Neural crest cell (in vitro differentiated cells): ENCODE data around the gene FLCN. TPM values are rescaled to one million over a fixed set of nuclear protein-coding genes. Genes with fewer than 3 reads are reported as not detected.

ENCODE experiments used
- DNase-seq: peaks from one replicate; pipeline ENCODE4 v3.0.0; 2021; ENCODE audit warnings: low read depth, mixed read lengths, low spot score
- H3K27ac Mint-ChIP-seq: one replicate; pipeline ENCODE4 v1.8.0; 2021; ENCODE audit warnings: mild to moderate bottlenecking, mixed read lengths; ENCODE audit not compliant: unreplicated experiment
- H3K27me3 Mint-ChIP-seq: 2 replicates; pipeline ENCODE4 v1.8.0; 2021; ENCODE audit warnings: low read depth, mild to moderate bottlenecking, mixed read lengths
- H3K36me3 Mint-ChIP-seq: 2 replicates; pipeline ENCODE4 v1.8.0; 2021; ENCODE audit warnings: low read depth, mild to moderate bottlenecking, mixed read lengths
- H3K4me1 Mint-ChIP-seq: 2 replicates; pipeline ENCODE4 v1.8.0; 2021; ENCODE audit warnings: mixed read lengths
- H3K4me3 Mint-ChIP-seq: one replicate; pipeline ENCODE4 v1.8.0; 2021; ENCODE audit warnings: mild to moderate bottlenecking, mixed read lengths
- H3K9me3 Mint-ChIP-seq: 2 replicates; pipeline ENCODE4 v1.8.0; 2021; ENCODE audit warnings: mixed read lengths
- total RNA-seq: library from RNA; stranded (reverse); gene quantifications from 2 replicates; pipeline ENCODE4 v1.2.1, GENCODE V29; 2021
- TF ChIP-seq, protein P1 (sequence below): fragments of 200-600 bp; sonication (generic); conservative IDR thresholded peaks from 2 replicates; pipeline ENCODE4 v1.5.0; 2021; ENCODE audit warnings: antibody characterized with exemption, mild to moderate bottlenecking

The FLCN gene
- total RNA-seq, 1 donor from 2014 or later = 38.7 TPM

DNA sequence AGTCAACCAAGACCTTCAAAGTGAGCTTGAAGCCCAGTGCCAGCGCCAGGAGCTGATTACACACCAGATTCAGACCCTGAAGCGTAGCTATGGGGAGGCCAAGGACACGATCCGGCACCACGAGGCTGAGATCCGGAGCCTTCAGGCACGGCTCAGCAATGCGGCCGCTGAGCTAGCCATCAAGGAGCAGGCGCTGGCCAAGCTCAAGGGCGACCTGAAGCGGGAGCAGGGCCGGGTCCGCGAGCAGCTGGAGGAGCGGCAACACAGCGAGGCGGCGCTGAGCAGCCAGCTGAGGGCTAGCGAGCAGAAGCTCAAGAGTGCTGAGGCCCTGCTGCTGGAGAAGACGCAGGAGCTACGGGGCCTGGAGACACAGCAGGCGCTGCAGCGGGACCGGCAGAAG is 72.8 kb downstream of the FLCN start:
- H3K27me3 Mint-ChIP-seq = no peaks in the 10 kb centered on the region
- no peak for DNase-seq
- peaks cover 13% of the 10 kb centered on the region for H3K36me3 Mint-ChIP-seq
- no peak overlapping the region for H3K4me3 Mint-ChIP-seq
- no peak overlapping the region for H3K27ac Mint-ChIP-seq
- H3K4me1 Mint-ChIP-seq = no peaks in the 10 kb centered on the region
- H3K9me3 Mint-ChIP-seq = no peaks in the 10 kb centered on the region
- TF ChIP-seq, protein P1, sequence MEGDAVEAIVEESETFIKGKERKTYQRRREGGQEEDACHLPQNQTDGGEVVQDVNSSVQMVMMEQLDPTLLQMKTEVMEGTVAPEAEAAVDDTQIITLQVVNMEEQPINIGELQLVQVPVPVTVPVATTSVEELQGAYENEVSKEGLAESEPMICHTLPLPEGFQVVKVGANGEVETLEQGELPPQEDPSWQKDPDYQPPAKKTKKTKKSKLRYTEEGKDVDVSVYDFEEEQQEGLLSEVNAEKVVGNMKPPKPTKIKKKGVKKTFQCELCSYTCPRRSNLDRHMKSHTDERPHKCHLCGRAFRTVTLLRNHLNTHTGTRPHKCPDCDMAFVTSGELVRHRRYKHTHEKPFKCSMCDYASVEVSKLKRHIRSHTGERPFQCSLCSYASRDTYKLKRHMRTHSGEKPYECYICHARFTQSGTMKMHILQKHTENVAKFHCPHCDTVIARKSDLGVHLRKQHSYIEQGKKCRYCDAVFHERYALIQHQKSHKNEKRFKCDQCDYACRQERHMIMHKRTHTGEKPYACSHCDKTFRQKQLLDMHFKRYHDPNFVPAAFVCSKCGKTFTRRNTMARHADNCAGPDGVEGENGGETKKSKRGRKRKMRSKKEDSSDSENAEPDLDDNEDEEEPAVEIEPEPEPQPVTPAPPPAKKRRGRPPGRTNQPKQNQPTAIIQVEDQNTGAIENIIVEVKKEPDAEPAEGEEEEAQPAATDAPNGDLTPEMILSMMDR = no peak

Other genes with a start within 250 kb of the FLCN start
- gene MPRIP, start 194.7 kb downstream of the FLCN start, total RNA-seq = 241 and 244 TPM in 2 replicates
- 0.23 TPM in 1 of 2 replicates, not detected in the other for gene PLD6, start 30.8 kb downstream of the FLCN start, total RNA-seq
- gene COPS3, start 44.1 kb upstream of the FLCN start, total RNA-seq = 107 and 109 TPM in 2 replicates
- gene NT5M, start 66.2 kb upstream of the FLCN start, total RNA-seq = 8.4 and 10.3 TPM in 2 replicates
- 20.5 and 22.2 TPM in 2 replicates for gene MED9, start 239.8 kb upstream of the FLCN start, total RNA-seq